Measurements from ENCODE around the gene ZFHX3.

The ZFHX3 gene

GRCh38 chr16:73067671-73068540 lies 20.0 kb upstream of the ZFHX3 start:
- DNase-seq = no peak

- DNase-seq = no peak
Observed at GRCh38 chr16:73066927-73067670, 19.2 kb upstream of the ZFHX3 start.

- DNase-seq = no peak
Observed at GRCh38 chr16:73066331-73066926, 18.5 kb upstream of the ZFHX3 start.

GRCh38 chr16:73065632-73066330 lies 17.9 kb upstream of the ZFHX3 start:
- no peak for DNase-seq

- no peak for DNase-seq
Observed at GRCh38 chr16:73064994-73065545, 17.1 kb upstream of the ZFHX3 start.

DNA sequence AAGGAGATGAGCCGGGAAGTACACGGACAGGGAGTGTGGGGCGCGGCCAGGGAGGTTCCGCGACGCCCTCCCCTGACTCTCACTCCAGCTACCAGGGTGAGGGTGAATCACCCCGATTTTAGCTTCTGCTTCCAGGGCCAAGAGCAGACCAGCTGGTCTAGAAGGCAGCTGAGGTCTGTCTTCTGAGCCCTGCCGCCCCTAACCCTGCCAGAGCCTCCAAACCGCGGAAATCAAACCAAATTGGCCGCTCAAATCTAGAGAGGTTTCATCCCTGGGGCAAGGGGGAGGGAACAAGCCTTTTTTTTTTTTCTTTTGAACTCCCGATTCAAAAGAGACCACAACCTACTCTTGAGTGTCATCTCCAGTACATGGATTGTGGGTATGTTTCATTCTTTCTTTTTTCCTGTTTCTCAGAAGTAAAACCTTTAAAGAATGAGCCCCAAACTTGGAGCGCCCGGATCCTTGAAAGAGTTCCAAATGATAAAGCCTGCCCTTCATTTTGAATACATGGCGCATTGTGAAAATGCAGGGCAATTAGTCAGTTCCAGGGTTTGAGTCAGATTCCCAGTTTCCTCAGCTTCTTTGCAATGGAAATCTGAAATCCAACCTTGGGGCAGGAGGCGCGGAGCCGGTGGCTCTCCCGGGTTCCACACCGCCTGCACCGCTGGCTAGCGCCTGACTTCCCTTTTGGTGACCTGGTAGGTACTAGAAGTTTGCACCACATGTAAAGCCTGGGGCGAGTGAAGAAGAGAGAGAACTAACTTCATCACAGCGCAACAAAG lies 16.5 kb upstream of the ZFHX3 start:
- DNase-seq = no peak

DNA sequence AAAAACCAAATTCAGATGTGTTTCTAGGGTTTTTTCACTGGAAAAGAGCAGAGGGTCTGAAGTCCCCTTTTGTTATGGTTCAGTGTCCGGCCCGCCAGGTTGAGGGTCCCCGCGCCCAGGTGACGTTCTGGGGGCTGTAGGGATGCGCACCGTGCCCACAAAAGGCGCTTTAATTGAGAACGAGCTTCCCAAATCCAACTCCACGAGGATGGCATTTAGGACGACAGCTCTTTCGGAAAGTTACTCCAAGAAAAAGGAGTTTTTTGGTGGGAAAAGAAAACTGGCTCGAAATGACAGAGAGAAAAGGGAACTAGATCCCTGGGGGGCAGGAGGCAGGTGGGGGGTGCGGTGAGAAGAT lies 15.9 kb upstream of the ZFHX3 start:
- no peak for DNase-seq

DNA sequence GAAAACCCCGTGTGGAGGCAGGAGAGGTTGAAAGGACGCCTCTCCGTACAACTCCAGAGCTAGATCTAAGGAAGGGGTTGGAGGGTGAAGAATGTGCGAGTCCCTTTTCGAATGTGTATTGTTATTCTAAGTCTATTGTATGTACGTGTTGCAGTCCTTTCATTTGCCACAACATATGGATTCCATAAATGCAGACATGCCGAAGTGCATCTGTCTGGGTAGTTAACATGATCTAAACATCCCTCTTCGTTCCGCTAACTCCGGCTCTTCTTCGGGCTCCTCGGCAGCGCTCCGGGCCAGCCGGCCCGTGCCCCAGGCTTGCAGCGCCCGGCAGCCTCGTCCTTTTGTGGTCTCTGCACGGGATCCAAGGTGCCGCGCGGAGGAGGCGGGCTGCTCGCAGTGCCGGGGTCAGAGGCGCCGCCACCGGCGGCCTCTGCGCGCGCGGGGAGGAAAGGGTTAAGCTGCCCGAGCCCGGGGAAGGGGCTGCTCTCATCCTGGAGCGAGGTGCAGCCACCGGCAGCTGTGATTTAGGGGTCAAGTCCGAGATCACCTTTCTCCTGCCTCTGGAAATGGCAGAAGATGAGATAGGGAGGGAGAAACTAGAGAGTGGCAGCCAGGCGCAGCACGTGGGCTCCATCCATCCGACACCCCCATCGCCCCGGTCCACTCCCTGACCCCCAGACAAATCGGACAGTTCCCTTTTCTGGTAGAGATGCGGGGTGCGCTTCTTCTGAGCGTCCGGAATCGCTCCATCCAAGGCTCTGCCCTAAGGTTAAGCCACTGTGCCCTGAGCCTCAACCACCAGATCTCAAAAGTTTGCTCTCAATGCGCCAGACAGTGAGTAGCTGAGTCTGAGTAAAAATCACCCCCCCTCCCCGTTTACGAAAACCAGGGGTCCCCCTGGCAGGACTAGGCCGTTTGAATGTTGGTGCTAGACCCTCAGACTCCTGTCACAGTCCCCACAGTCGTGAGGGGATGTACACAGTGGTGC lies 15.1 kb upstream of the ZFHX3 start:
- no peak for DNase-seq

DNA sequence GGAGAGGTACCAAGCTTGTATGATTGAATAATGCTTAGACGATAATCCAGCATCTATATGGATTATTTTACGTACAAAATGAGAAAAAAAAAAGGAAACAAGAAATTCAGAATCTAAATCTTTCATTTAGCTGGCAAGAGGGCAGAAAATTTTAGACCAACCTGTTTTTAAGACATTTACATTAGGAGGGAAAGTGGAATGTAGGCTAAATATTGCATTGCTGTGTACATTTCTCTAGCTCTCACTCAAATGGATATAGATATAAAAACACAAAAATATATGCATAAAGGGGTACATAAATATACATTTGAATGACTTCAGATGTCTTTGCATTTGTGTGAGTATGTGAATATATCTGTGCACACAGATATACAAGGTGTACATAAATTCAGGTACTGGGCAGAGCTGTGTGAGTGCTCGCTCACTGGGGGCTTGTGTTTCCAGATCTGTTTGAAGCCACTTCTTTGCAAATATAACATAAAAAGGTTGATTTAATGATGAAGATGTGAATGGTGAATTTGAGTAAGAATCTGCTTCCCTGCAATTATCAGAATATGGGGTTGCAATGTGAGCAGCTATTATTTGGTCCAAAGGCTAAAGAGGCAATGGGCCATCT lies 14.2 kb upstream of the ZFHX3 start:
- no peak for DNase-seq

DNA sequence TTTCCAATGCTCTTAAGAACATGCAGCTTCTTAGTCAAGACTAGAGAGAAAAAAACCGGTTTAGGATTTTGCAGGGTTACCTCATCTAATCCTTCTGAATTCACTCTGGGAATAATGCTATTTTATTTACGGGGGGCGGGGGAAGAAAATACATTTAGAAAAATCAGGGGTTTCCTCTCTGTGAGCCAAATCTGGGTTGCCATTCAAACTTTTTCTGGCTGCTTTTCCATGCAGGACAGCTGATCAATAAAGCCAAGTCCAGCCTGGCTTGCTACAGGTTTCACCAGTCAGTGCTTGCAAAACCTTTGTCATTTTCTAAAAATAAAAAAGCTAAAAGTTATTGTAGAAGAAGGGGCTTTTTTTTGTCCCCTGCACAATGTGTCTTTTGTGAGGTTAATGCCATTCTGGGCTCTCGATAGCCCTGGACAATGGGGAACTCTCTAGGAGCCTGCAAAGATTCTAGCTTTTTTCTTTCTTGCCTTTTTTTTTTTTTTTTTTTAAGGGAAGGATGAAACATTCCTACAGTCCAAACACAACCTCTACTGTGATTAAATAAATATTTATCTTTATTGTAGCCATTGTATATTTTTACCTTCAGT lies 13.1 kb upstream of the ZFHX3 start:
- no peak for DNase-seq

DNA sequence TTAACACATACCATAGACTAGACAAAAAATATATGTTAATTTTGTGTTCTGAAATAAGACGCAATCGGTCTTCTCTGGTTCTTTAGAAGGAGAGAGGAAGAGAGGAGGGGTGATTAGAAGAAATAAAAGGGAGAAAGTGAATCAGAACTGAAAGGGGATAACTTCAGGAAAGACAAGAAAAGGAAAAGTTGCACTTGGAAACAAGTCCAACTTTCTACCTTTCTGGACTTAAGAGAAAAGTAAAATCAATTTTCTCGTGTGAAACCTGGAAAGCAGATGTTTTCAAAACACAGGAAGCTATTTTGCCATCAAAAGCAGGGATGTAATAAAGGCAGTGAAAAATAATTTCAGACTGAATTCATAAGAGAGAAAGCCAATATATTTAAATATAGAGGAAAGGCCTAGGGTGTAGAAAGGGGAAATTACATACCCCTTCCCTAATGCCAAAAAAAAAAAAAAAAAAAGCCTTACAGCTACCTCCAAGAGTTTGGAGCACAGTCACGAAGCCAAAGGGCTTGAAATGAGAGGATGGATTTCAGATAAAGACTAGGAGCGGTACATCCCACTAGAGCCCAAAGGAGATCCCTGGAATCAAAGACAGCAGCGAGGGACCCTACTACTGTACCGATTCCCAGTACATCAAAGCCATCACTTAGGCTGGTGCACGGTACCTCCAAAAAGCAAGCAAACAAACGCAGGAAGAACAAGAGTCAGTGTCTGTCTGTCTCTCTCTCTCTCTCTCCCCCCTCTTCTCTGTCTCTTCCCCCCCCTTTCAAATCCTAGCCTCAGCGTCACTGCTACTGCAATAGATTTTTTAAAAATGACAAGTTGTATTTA lies 12.1 kb upstream of the ZFHX3 start:
- DNase-seq = no peak

DNA sequence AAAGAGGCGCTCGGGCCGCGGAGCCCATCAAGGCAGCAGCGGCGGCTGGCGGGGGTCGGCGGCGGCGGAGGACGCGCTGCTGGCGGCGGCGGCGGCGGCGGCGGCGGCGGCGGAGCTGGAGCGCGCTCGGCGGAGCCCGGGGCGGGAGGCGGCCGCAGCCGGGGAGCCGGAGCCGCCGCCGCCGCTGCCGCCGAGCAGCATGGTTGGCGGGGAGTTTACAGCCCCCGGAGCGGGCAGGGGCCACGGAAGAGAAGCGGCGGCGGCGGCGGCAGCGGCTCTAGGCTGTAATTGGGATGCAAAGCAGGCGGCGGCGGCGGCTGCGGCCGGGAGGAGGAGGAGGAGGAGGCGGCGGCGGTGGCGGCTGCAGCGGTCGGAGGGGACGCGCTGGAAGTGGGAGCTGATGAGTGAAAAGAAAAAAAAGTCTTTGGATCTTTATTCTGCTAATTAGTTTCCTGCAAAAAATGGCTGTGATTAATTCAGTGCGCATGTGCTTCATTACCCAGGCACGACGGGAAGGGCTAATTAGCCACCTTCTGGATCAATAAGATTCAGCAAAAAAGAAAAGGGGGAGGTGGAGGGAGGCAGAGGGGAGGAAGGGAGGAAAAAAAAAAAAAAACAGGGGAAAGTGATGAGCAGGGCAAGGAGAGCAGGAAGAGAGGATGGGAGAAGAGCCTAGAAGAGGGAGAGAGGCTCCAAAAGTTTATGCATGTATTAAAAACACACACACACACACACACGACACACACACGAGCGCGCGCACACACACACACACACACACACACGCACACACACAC lies 10.9 kb upstream of the ZFHX3 start:
- peak; percentile 59 for DNase-seq

- peak; percentile 61 for DNase-seq
Observed at GRCh38 chr16:73058221-73058615, 10.3 kb upstream of the ZFHX3 start.

- DNase-seq = no peak
Observed at GRCh38 chr16:73057291-73058210, 9.6 kb upstream of the ZFHX3 start.

DNA sequence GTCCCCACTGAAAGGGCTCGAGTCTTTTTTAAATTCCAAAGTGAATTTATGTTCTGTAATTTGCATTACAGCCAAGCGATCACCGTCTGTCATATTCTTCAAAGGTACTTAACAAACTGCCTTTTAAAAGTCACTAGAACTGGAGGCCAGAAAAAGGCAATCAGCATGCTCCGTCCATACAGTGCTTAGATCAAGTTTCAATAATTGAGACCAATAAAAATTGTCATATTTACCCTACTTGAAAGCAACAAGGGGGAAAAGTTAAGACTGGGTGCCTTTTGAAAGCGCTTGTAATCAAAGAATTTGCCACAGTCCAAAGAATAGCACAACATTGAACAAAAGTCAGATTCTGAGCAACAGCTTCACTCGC lies 9.0 kb upstream of the ZFHX3 start:
- no peak for DNase-seq

DNA sequence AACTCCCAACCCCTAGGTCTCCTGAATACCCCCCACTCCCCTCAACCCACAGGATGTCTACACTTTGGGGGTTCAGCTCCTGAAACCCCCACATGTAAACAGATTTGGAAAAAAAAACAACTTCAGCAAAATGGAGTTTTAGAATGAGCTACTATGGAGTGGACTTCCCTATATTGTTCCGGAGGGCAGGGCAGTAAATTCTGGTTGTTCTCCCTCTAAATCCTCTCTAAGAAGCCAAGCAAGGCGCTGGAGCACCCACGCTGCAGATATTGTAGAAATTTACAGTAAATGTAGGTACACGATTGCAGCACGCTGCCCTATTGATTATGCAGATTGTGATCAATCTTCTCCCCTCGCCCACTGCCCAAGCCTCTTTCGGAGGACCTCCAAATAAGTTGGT lies 8.5 kb upstream of the ZFHX3 start:
- no peak for DNase-seq

Data from activated CD8-positive, alpha-beta memory T cell treated with anti-CD3 and anti-CD28 coated beads, Interleukin-2, amount 50 U/mL, for 48 hours (primary cell).